HL-60/S4 (cell line): ENCODE measurements around the gene DLG2.

Experiments
- in situ Hi-C: fragments of 300-500 bp; cut with MboI; formaldehyde crosslinking; loops from 2 replicates; pipeline ENCODE4 v1.14.3; 2022; ENCODE audit warnings: low sequenced_read_pairs

DLG2 gene

GRCh38 chr11:83982825-83983224 is 1644.3 kb downstream of the DLG2 start:
- in situ Hi-C loops: no loop called here

GRCh38 chr11:83979593-83979992 is 1647.6 kb downstream of the DLG2 start:
- in situ Hi-C loops: no loop called here

GRCh38 chr11:83978942-83979341 is 1648.2 kb downstream of the DLG2 start:
- in situ Hi-C loops: no loop called here

- in situ Hi-C loops: no loop called here
Measured at GRCh38 chr11:83976086-83976485, 1651.1 kb downstream of the DLG2 start.

- in situ Hi-C loops: no loop called here
Measured at GRCh38 chr11:83972536-83972935, 1654.6 kb downstream of the DLG2 start.

- in situ Hi-C loops: no loop called here
Measured at GRCh38 chr11:83971063-83971462, 1656.1 kb downstream of the DLG2 start.

GRCh38 chr11:83970061-83970671 is 1657.0 kb downstream of the DLG2 start:
- in situ Hi-C loops: no loop called here

- in situ Hi-C loops: no loop called here
Measured at GRCh38 chr11:83957038-83957900, 1669.9 kb downstream of the DLG2 start.

GRCh38 chr11:83956119-83956697 is 1670.9 kb downstream of the DLG2 start:
- in situ Hi-C loops: no loop called here

GRCh38 chr11:83954780-83955179 is 1672.4 kb downstream of the DLG2 start:
- in situ Hi-C loops: no loop called here

GRCh38 chr11:83951521-83951920 is 1675.6 kb downstream of the DLG2 start:
- in situ Hi-C loops: no loop called here

- in situ Hi-C loops: no loop called here
Measured at GRCh38 chr11:83948200-83948599, 1678.9 kb downstream of the DLG2 start.

- in situ Hi-C loops: no loop called here
Measured at GRCh38 chr11:83945976-83946375, 1681.2 kb downstream of the DLG2 start.

- in situ Hi-C loops: no loop called here
Measured at GRCh38 chr11:83941050-83941449, 1686.1 kb downstream of the DLG2 start.

- in situ Hi-C loops: no loop called here
Measured at GRCh38 chr11:83938148-83938547, 1689.0 kb downstream of the DLG2 start.

- in situ Hi-C loops: no loop called here
Measured at GRCh38 chr11:83933008-83933407, 1694.1 kb downstream of the DLG2 start.

GRCh38 chr11:83927422-83927821 is 1699.7 kb downstream of the DLG2 start:
- in situ Hi-C loops: no loop called here

GRCh38 chr11:83924795-83925542 is 1702.2 kb downstream of the DLG2 start:
- in situ Hi-C loops: no loop called here

GRCh38 chr11:83923961-83924360 is 1703.2 kb downstream of the DLG2 start:
- in situ Hi-C loops: no loop called here

- in situ Hi-C loops: no loop called here
Measured at GRCh38 chr11:83922953-83923352, 1704.2 kb downstream of the DLG2 start.

GRCh38 chr11:83922318-83922717 is 1704.8 kb downstream of the DLG2 start:
- in situ Hi-C loops: no loop called here
